ENCODE data around the gene CHEK1. TPM values are rescaled to one million over a fixed set of nuclear protein-coding genes. Genes with fewer than 3 reads are reported as not detected.

CHEK1 gene
- total RNA-seq, 2 experiments from 2014 or later: 79.0 to 82.6 TPM

GRCh38 chr11:125724125-125724524 lies 99.2 kb downstream of the CHEK1 start:
- Mint-ChIP-seq H3K4me3 (no peak overlapping the region), H3K4me1 (no peaks in the 10 kb centered on the region), H3K9me3 (no peaks in the 10 kb centered on the region), H3K27ac (no peak overlapping the region), H3K27me3 (peaks cover 16% of the 10 kb centered on the region), H3K36me3 (ENCODE audit: low read depth) (no peaks in the 10 kb centered on the region)
- POLR2A ChIA-PET: no interaction called here
- CTCF ChIA-PET: interaction anchor here (1.5 kb wide), 1 partner anchor 154 kb away, joined by 4 read pairs; no protein-coding TSS in a partner anchor
- DNase-seq: no peak

Other genes with a start within 250 kb of the CHEK1 start
- gene FEZ1, start 128.9 kb upstream of the CHEK1 start, total RNA-seq: 1 to 10 TPM; 2.1 to 2.3 TPM
- gene EI24, start 55.7 kb upstream of the CHEK1 start, total RNA-seq: 10 to 100 TPM; 31.5 to 33.2 TPM
- gene STT3A, start 32.3 kb upstream of the CHEK1 start, total RNA-seq: 100 to 1,000 TPM; 123 TPM
- gene ACRV1, start 55.7 kb downstream of the CHEK1 start, total RNA-seq: not detected
- gene PATE1, start 121.1 kb downstream of the CHEK1 start, total RNA-seq: not detected
- not detected for gene PATE2, start 153.7 kb downstream of the CHEK1 start, total RNA-seq
- not detected for gene PATE3, start 163.0 kb downstream of the CHEK1 start, total RNA-seq
- not detected for gene PATE4, start 208.2 kb downstream of the CHEK1 start, total RNA-seq

Data from activated CD4-positive, alpha-beta memory T cell treated with anti-CD3 and anti-CD28 coated beads, Interleukin-2, amount 10 ng/mL, durations not matched to agents 7 days and 5 days (primary cell).